ENCODE measurements around the gene SLCO2A1.

Gene SLCO2A1

GRCh38 chr3:133881939-133882825 lies 147.5 kb downstream of the SLCO2A1 start:
- DNase-seq, result peak; percentile 9

GRCh38 chr3:133881492-133881891 lies 148.2 kb downstream of the SLCO2A1 start:
- no peak for DNase-seq

GRCh38 chr3:133880886-133881455 lies 148.8 kb downstream of the SLCO2A1 start:
- no peak for DNase-seq

GRCh38 chr3:133880287-133880686 lies 149.4 kb downstream of the SLCO2A1 start:
- DNase-seq, result peak; percentile 9

GRCh38 chr3:133878518-133878917 lies 151.2 kb downstream of the SLCO2A1 start:
- no peak for DNase-seq
